Vagina (tissue), 2 donors: Measurements from ENCODE around the gene E2F3.

ENCODE experiments used
- CTCF ChIP-seq, 3 experiments: fragments of 450-650 bp in 2 of 3; fragments of 200-600 bp in 1 of 3; sonication (generic) in 1 of 3; IDR thresholded peaks; one replicate each; pipeline ENCODE4 v1.5.1; 2017 to 2019; ENCODE audit warnings: antibody characterized with exemption in 3 of 3, mild to moderate bottlenecking in 2 of 3, moderate library complexity in 2 of 3
- POLR2A ChIP-seq, 2 donors: fragments of 450-650 bp; IDR thresholded peaks; one replicate each; pipeline ENCODE4 v1.6.1; 2017; ENCODE audit warnings: antibody characterized with exemption in 2 of 2, mild to moderate bottlenecking in 2 of 2, moderate library complexity in 2 of 2
- POLR2AphosphoS5 ChIP-seq, 2 donors: sonication (generic); formaldehyde crosslinking; IDR thresholded peaks; one replicate each; pipeline ENCODE4 v1.9.0; 2017; ENCODE audit warnings: antibody characterized with exemption in 2 of 2, mild to moderate bottlenecking in 2 of 2, low read depth in 1 of 2; ENCODE audit not compliant: insufficient read depth in 1 of 2

- TF ChIP-seq POLR2A (IDR thresholded peaks at IDR 0.05) (no peak), CTCF (IDR thresholded peaks at IDR 0.05) (no peak), POLR2AphosphoS5 (IDR thresholded peaks at IDR 0.05; ENCODE audit: insufficient read depth in 1 of 2, low read depth in 1 of 2) (no peak)
These were observed 30.9 kb upstream of the E2F3 start for GRCh38 chr6:20370801-20371200.
